Left kidney (tissue), 2 donors: ENCODE data around the gene SORBS1. TPM values are rescaled to one million over a fixed set of nuclear protein-coding genes. Genes with fewer than 3 reads are reported as not detected.

ENCODE experiments used
- DNase-seq: peaks from one replicate; pipeline ENCODE4 v3.0.0-alpha.2; 2013
- polyA plus RNA-seq: library from polyadenylated mRNA; unstranded; fragments of 120-200 nt; gene quantifications from one replicate; pipeline ENCODE4 v1.2.1, GENCODE V29; 2013; ENCODE audit not compliant: insufficient read length

The SORBS1 gene
- polyA plus RNA-seq, 1 donor, result 41.7 TPM

GRCh38 chr10:95440038-95440725 is 121.0 kb downstream of the SORBS1 start:
- DNase-seq, result no peak

DNA sequence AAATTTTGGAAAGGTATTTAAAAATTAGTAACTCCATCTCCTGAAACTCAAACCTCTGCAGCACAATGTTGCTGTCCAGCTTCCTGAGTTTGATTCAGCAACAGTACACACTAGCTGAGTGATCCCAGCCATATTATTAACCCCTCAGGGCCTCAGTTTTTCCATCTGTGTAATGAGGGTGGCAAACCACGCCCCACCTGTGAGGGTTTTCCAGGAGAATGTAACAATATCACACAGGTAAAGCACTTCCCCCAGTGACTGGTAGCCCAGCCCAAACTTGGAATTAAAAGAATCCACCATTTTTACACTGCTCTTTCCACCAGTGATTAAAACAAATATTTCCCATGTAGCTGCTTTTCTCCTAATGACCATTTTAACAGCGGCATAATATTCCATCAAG is 122.4 kb downstream of the SORBS1 start:
- DNase-seq, result no peak

GRCh38 chr10:95437669-95438068 is 123.5 kb downstream of the SORBS1 start:
- no peak for DNase-seq

GRCh38 chr10:95435548-95436279 is 125.5 kb downstream of the SORBS1 start:
- no peak for DNase-seq

DNA sequence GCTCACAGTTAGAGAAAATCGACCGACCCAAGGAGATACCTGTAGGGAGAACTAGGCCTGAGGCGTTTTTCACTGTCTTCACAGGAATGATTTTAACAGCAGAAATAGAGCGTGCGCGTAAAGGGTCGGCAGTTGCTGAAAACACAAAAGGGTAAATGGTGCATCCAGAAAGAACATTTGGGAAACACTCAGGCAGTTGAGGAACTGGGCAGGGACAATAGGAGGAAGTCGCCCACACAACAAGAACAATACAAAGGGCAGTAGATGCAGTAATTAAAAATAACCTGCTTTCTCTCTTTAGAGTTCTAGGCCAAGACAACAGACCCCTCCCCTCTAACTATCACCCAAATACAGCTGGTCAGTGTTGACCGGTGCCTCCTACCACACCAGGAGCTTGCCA is 126.6 kb downstream of the SORBS1 start:
- DNase-seq, result no peak

DNA sequence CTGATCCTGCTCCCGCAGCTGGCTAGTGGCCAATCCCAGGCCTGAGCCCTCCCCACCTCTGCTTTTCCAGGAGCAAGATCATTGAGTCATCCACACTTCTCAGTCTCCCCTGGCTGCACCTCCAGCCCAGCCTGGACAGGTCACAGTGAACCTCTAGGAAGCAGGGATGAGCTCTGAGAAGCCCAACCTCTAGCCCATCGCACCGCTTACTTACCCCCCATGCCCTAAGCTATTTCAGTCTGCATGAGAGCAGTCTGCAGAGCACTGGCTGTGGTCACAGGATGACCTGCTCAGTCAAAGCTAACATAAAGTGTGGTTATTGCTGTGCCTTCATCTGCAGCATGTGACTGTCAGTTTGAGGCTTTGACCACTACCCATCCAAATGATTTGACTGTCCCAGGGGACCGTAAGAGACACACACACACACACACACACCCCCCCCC is 129.2 kb downstream of the SORBS1 start:
- DNase-seq, result no peak

DNA sequence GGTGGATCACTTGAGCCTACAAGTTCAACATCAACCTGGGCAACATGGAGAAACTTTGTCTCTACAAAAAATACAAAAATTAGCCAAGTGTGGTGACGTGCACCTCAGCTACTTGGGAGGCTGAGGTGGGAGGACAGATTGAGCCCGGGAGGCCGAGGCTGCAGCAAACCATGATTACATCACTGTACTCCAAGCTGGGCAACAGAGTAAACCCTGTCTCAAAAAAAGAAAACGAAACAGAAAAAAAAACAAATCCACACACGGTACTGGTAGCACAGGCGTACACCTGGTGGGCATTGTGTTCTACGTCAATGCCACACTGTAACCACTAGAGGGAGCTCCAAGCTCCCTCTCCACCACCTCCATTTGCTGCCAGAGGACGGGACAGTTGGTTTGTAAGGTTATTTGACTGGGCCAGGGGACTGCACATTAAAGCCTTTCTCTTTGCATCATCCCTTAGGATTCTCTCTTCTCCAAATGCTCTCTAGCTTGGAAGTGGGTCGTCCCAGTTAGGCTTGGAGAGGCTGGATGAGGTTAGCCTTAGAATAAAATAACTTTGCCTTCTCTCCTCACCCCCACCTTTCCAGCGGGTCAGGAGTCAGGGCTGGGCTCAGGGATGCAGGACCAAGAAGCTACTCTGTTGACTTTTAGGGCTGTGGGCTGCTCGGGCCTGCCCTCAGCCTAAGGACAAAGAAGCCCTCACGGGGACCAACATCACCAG is 130.8 kb downstream of the SORBS1 start:
- DNase-seq, result peak; percentile 66

DNA sequence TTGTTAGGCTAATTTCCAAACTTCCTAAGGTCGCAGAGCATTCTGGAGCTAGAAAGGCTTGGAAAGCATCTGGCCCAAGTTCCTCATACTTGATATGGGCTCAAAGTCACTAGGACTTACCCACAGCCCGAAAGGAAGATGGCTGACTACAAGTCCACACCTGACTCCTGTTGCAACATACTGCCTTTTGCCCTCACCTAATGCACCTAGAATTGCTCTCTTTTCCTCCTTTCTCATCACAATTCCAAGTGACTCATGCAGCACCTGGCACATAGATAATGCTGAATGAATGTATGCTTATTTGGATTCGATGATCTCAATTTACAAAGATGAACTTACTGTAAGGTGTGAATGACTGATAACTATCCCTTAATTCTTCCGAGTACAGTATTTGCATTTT is 131.5 kb downstream of the SORBS1 start:
- DNase-seq, result no peak

- no peak for DNase-seq
These were observed 132.5 kb downstream of the SORBS1 start for GRCh38 chr10:95428701-95429100.

GRCh38 chr10:95426482-95426881 is 134.7 kb downstream of the SORBS1 start:
- no peak for DNase-seq

DNA sequence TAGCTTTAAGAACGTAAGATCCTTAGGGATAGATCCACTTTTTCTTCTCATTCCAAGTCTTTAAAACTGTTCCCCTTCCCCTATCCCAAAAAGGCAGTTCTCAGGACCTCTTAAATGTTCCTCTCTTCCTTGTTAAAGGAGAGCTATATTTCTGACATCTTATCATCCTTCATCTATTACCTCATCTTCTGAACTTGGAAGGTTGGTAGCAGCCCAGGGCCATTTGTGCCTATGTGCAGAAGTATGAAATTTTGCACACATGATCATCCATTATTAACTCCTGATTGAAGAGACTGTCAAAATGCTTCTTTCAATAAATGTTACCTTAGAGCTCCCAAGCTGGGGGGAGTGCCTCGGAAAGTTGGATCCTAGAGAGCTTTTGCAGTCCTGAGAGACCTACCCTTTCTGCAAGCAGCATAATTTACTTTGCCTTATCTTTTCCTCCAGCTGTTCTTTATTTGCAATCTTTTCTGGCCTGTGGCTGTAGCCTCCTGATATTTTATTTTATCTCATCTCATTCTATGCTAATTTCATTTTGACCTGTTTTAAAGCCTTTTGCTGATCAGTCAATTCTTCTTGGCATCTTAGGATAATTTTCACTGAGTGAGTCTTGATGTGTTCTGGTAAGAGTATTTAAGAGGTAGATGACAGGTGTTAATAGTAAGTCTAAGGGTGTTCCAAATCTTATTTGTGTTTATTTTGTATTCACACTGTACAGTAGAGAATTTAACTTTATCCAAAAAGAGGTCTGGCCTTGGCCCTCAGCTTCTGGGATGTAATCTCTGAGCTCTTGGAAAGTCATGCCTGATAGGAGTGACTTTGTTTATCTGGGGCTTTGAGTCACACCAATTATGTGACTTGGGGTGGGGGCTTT is 135.3 kb downstream of the SORBS1 start:
- DNase-seq, result no peak

GRCh38 chr10:95423164-95424005 is 137.8 kb downstream of the SORBS1 start:
- DNase-seq, result no peak

GRCh38 chr10:95422233-95422632 is 138.9 kb downstream of the SORBS1 start:
- DNase-seq, result no peak

DNA sequence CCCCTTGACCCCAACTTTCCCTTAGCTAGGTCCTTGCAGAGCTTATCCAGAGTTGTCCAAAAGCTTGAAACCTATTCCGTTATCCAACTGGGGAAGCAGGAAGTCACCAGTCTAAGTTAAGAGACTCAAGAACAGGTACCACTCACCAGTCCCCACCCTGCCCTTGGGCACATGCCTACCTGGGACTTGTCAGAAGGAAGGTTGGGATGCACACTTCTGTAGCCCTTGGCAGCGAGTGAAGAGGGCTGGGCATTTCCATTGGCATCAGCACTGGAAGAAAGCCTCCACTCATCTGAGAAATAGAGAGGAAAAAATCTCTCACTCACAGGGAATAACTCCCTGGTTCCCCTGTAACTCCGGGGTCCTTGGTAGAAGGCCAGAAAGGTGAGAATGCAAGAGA is 139.4 kb downstream of the SORBS1 start:
- no peak for DNase-seq

GRCh38 chr10:95419399-95419798 is 141.8 kb downstream of the SORBS1 start:
- no peak for DNase-seq

GRCh38 chr10:95416973-95417372 is 144.2 kb downstream of the SORBS1 start:
- DNase-seq, result no peak

- no peak for DNase-seq
These were observed 144.9 kb downstream of the SORBS1 start for GRCh38 chr10:95416270-95416669.

DNA sequence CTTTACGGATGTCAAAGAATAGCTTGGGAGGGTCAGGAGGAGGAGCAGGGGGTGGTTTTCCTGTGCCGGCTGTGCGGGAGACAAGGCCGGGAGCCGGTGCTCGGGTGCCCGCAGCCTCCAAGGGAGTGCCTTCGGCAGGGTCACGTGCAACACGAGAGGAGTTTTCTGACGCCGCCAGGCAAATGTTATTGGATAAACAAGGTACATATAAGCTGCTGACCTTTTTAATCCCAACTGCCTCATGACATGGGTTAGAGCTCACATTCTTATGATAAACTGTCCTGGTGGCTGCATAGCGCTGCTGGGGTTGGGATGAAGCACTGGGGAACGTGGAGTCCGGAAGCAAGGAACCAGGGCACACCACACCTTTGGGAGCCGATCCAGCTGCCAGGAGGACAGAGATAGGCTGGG is 145.5 kb downstream of the SORBS1 start:
- DNase-seq, result no peak

DNA sequence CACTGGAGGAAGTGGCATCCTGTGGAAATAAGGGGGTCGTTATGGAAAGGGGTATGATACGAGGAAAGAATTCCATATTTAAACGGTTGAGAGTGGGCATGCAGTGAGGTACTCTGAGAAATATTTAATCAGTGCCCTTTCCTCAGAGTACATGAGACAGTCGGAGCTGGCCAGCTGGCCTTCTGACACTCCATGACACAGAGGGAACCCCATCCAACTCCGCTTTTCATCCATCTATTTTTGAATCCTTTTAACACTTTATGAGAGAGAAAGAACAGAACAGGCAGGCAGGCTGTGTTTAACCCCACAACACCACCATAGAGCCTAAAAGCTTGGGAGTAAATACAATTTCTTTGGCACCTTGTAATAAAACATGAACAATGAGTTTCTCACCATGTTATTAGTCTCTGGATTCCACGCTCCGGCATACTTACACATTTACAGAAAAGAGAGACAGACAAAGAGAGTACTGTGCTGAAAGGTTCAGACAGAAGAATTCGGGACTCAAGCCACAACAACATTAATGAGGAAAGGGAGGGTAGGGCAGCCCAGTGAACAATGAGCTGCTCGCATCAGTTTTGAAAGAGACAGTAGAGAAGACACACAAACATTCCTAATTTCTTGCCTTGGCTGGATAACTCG is 146.2 kb downstream of the SORBS1 start:
- DNase-seq, result no peak

DNA sequence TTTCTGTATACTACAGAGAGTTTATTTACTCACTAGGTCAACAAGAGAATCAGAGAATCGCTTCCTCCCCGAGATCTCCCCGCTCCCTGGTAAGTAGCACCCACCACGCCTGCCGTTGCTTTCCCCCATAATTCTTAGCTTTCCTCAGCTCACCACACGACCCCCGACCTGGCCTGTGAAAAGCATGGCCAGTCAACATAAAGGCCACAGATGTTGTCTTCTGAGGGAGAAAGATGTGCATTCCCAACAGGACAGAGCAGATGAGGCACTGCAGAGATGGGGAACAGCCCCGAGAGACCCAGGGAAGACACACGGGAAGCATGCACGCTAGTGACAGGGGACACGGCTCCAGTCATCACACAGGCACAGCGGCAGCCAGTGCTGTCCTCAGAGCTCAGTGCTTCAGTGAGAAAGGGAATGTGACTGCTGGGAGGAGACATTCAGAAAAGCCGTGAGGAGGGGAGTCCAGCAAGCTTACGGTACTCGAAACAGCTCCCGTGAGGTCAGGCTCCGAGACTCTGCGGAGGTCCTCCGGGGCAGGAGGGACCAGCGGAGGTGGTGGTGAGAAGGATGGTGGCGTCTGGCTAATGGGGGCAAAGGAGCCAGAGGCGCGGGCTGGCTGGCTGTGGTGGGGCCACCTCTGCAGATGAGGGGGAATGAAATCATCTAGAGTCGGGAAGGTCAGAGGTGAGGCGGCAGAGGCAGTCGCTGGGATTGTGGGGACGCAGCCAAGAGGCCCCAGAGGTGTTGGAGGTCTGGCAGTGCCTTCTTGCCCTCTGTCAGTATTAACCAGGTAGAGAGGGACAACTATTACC is 146.9 kb downstream of the SORBS1 start:
- no peak for DNase-seq
